GM12872 (cell line): ENCODE results near the gene WDPCP.
A peak's percentile ranks its signal among the peaks of the same experiment; 100 is the strongest.

Source experiments
- CTCF ChIP-seq: IDR thresholded peaks from 3 replicates; pipeline ENCODE4 v1.5.1; 2011; ENCODE audit warnings: low read depth, mild to moderate bottlenecking, low read length, moderate library complexity; ENCODE audit not compliant: insufficient read depth

Gene WDPCP

GRCh38 chr2:63434024-63435001, 154.0 kb downstream of the WDPCP start:
- no peak for TF ChIP-seq CTCF

- TF ChIP-seq CTCF = no peak
Observed at GRCh38 chr2:63432373-63432772, 155.9 kb downstream of the WDPCP start.

GRCh38 chr2:63425606-63426005, 162.7 kb downstream of the WDPCP start:
- no peak for TF ChIP-seq CTCF

GRCh38 chr2:63425079-63425416, 163.2 kb downstream of the WDPCP start:
- no peak for TF ChIP-seq CTCF

- TF ChIP-seq CTCF = peak; percentile 73
Observed at GRCh38 chr2:63424329-63425078, 163.8 kb downstream of the WDPCP start.

GRCh38 chr2:63422556-63422955, 165.7 kb downstream of the WDPCP start:
- no peak for TF ChIP-seq CTCF

GRCh38 chr2:63408530-63408929, 179.7 kb downstream of the WDPCP start:
- TF ChIP-seq CTCF = no peak
